WTC11 (cell line): Measurements from ENCODE around the gene CTDNEP1.

Experiments used
- ATF3 ChIP-seq: sonication (generic); formaldehyde crosslinking; conservative IDR thresholded peaks from 2 replicates; pipeline ENCODE4 v1.8.1; 2022; ENCODE audit warnings: mild to moderate bottlenecking, missing genetic modification reagents
- CTCF ChIP-seq: fragments of 200-600 bp; IDR thresholded peaks from 2 replicates; pipeline ENCODE4 v1.8.0; 2022; ENCODE audit warnings: antibody characterized with exemption
- ELF4 ChIP-seq: sonication (generic); formaldehyde crosslinking; IDR thresholded peaks from 2 replicates; pipeline ENCODE4 v1.8.1; 2022; ENCODE audit warnings: low read depth, mild to moderate bottlenecking, moderate library complexity, missing genetic modification reagents
- FOXJ3 ChIP-seq: sonication (generic); formaldehyde crosslinking; IDR thresholded peaks from 2 replicates; pipeline ENCODE4 v1.9.0; 2021; ENCODE audit warnings: missing genetic modification reagents, mild to moderate bottlenecking, borderline replicate concordance
- IRF2 ChIP-seq: sonication (generic); formaldehyde crosslinking; IDR thresholded peaks from 2 replicates; pipeline ENCODE4 v1.8.0; 2022; ENCODE audit warnings: low read depth, missing genetic modification reagents, borderline replicate concordance
- JUN ChIP-seq: sonication (generic); formaldehyde crosslinking; IDR thresholded peaks from 2 replicates; pipeline ENCODE4 v1.8.0; 2023; ENCODE audit warnings: mild to moderate bottlenecking, missing genetic modification reagents
- MAX ChIP-seq: sonication (generic); formaldehyde crosslinking; IDR thresholded peaks from 2 replicates; pipeline ENCODE4 v1.8.0; 2022; ENCODE audit warnings: mild to moderate bottlenecking, missing genetic modification reagents
- MLX ChIP-seq: sonication (generic); formaldehyde crosslinking; IDR thresholded peaks from 2 replicates; pipeline ENCODE4 v1.8.1; 2023; ENCODE audit warnings: mild to moderate bottlenecking, missing genetic modification reagents, moderate library complexity
- RELA ChIP-seq: sonication (generic); formaldehyde crosslinking; IDR thresholded peaks from 2 replicates; pipeline ENCODE4 v1.8.1; 2022; ENCODE audit warnings: missing genetic modification reagents, mild to moderate bottlenecking, borderline replicate concordance
- TP53 ChIP-seq: sonication (generic); formaldehyde crosslinking; IDR thresholded peaks from 2 replicates; pipeline ENCODE4 v1.8.1; 2023; ENCODE audit warnings: mild to moderate bottlenecking, missing genetic modification reagents
- ZBTB21 ChIP-seq: sonication (generic); formaldehyde crosslinking; IDR thresholded peaks from 2 replicates; pipeline ENCODE4 v1.8.1; 2023; ENCODE audit warnings: mild to moderate bottlenecking, missing genetic modification reagents, borderline replicate concordance
- ZNF138 ChIP-seq: sonication (generic); formaldehyde crosslinking; conservative IDR thresholded peaks from 2 replicates; pipeline ENCODE4 v1.8.1; 2022; ENCODE audit warnings: mild to moderate bottlenecking, moderate library complexity, missing genetic modification reagents
- TF ChIP-seq, protein P1 (sequence below): sonication (generic); formaldehyde crosslinking; IDR thresholded peaks from 2 replicates; pipeline ENCODE4 v1.8.1; 2023; ENCODE audit warnings: mild to moderate bottlenecking, missing genetic modification reagents, borderline replicate concordance

DNA sequence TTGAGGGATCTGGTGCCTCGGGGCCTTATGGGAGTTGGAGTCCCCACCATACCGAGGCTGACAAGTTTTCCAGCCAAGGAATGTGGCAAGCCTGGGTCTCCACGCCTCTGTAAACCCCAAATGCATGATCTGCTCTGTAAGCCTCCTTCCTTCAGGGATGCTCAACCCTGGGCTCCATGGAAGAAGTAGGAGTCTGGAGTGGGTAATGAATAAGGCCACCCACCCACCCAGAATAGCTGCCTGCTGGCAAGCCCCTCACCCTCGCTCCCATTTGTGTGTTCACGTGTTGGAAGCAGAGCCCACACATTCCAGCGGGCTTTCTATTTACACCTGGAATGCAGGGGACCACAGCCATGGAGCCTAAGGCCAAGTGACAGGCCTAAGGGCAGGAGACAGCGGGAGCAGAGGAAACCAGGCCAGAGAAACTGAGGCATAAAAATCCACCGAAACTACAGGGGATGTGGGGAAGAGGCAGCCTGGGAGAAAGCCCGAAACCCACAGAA is 36.3 kb downstream of the CTDNEP1 start:
- TF ChIP-seq ZNF138 (CRISPR knock-in tag) (no peak), ATF3 (no peak), RELA (CRISPR knock-in tag) (no peak), JUN (CRISPR knock-in tag) (no peak), TP53 (CRISPR knock-in tag) (no peak), MLX (no peak), ELF4 (CRISPR knock-in tag) (no peak), ZBTB21 (CRISPR knock-in tag) (no peak), CTCF (no peak), IRF2 (CRISPR knock-in tag) (no peak), MAX (CRISPR knock-in tag) (0 out of 2 replicates have a peak, but pooled peaks have one; percentile 23), FOXJ3 (CRISPR knock-in tag) (no peak)
- TF ChIP-seq, protein P1, sequence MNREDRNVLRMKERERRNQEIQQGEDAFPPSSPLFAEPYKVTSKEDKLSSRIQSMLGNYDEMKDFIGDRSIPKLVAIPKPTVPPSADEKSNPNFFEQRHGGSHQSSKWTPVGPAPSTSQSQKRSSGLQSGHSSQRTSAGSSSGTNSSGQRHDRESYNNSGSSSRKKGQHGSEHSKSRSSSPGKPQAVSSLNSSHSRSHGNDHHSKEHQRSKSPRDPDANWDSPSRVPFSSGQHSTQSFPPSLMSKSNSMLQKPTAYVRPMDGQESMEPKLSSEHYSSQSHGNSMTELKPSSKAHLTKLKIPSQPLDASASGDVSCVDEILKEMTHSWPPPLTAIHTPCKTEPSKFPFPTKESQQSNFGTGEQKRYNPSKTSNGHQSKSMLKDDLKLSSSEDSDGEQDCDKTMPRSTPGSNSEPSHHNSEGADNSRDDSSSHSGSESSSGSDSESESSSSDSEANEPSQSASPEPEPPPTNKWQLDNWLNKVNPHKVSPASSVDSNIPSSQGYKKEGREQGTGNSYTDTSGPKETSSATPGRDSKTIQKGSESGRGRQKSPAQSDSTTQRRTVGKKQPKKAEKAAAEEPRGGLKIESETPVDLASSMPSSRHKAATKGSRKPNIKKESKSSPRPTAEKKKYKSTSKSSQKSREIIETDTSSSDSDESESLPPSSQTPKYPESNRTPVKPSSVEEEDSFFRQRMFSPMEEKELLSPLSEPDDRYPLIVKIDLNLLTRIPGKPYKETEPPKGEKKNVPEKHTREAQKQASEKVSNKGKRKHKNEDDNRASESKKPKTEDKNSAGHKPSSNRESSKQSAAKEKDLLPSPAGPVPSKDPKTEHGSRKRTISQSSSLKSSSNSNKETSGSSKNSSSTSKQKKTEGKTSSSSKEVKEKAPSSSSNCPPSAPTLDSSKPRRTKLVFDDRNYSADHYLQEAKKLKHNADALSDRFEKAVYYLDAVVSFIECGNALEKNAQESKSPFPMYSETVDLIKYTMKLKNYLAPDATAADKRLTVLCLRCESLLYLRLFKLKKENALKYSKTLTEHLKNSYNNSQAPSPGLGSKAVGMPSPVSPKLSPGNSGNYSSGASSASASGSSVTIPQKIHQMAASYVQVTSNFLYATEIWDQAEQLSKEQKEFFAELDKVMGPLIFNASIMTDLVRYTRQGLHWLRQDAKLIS, result no peak
